ENCODE results near the gene ERAL1. TPM values are rescaled to one million over a fixed set of nuclear protein-coding genes. Genes with fewer than 3 reads are reported as not detected.

ERAL1 gene
- total RNA-seq, 1 donor from 2014 or later = 26.1 TPM

DNA sequence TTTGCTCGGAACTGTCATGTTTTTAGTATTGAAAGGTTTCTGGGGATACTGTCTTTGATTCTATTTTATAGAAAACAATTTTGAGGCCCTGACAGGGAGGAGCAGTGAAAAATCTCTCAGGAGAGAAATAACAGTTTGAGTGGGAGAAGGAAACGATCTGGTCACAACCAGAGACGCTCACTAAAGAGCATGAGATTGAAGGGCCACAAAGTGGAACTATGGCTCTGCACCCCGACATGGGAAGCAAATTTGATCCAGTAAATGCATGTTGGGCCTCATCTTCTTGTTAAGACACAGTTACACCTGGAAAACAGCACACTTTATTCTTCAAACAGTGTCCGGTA lies 492 bp downstream of the ERAL1 start:
- H3K27me3 ChIP-seq (ENCODE audit: low read depth) = no peaks in the 10 kb centered on the region
- no peaks in the 10 kb centered on the region for H3K9me3 ChIP-seq
- H3K36me3 ChIP-seq = peaks cover 43% of the 10 kb centered on the region
- TF ChIP-seq CTCF (IDR thresholded peaks at IDR 0.05) = no peak
- intact Hi-C loops (cut with DNase I) = no loop called here
- peaks cover 16% of the 10 kb centered on the region for H3K4me1 ChIP-seq
- DNase-seq = no peak
- peak overlapping the region; percentile 71 for H3K4me3 ChIP-seq
- ATAC-seq = no peak
- H3K27ac ChIP-seq = peak overlapping the region; percentile 77

DNA sequence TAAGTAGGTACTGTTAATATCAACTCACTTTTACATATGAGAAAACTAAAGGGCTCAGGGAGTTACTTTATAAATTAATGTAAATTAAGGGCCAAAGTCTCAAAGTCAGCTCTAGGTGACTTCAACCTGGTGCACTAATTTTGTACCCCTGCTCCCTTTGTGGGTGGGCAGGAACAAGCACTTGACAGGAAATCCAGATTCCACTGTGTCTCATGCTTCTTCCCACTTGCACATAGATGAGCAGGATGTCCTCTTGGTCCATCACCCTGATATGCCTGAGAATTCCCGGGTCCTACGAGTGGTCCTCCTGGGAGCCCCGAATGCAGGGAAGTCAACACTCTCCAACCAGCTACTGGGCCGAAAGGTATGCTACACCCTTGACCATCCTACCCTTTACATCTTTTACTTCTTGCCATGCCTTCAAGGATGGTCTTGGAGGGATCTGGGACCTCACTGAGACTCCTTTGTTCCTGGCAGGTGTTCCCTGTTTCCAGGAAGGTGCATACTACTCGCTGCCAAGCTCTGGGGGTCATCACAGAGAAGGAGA lies 1.3 kb downstream of the ERAL1 start:
- H3K9me3 ChIP-seq = no peaks in the 10 kb centered on the region
- H3K36me3 ChIP-seq = peaks cover 50% of the 10 kb centered on the region
- H3K27me3 ChIP-seq (ENCODE audit: low read depth) = no peaks in the 10 kb centered on the region
- H3K4me1 ChIP-seq = peaks cover 16% of the 10 kb centered on the region
- no peak for TF ChIP-seq CTCF (IDR thresholded peaks at IDR 0.05)
- ATAC-seq = no peak
- intact Hi-C loops (cut with DNase I) = no loop called here
- H3K4me3 ChIP-seq = no peak overlapping the region
- peak; percentile 3 for DNase-seq
- H3K27ac ChIP-seq = no peak overlapping the region

DNA sequence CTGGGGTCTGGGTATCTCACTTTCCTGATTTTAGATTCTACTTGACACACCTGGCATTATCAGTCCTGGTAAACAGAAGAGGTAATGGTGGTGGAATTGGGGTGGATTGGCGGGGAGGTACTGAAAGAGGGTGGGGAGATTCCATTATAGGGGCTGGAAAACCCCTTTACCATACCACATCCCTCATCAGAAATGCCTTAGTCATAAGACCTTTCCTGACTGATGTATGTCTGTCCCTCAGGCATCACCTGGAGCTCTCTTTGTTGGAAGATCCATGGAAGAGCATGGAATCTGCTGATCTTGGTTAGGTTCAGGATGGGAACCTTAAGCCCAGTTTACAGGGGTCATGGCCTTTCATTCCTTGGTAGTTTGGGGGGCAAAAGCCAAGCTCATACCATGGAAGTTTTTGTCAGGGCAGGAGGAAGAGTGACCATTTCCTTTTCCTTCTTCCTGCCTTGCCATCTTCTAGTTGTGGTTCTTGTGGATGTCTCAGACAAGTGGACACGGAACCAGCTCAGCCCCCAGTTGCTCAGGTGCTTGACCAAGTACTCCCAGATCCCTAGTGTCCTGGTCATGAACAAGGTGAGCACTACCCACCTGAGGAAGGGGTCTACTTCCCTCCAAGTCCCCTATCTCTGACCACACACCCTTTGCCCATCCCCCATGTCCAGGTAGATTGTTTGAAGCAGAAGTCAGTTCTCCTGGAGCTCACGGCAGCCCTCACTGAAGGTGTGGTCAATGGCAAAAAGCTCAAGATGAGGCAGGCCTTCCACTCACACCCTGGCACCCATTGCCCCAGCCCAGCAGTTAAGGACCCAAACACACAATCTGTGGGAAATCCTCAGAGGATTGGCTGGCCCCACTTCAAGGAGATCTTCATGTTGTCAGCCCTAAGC lies 3.3 kb downstream of the ERAL1 start:
- intact Hi-C loops (cut with DNase I) = no loop called here
- no peaks in the 10 kb centered on the region for H3K27me3 ChIP-seq (ENCODE audit: low read depth)
- TF ChIP-seq CTCF (IDR thresholded peaks at IDR 0.05) = no peak
- peaks cover 53% of the 10 kb centered on the region for H3K36me3 ChIP-seq
- no peak overlapping the region for H3K27ac ChIP-seq
- DNase-seq (peak; percentile 12), ATAC-seq (no peak)
- H3K9me3 ChIP-seq = no peaks in the 10 kb centered on the region
- H3K4me3 ChIP-seq = no peak overlapping the region
- H3K4me1 ChIP-seq = peaks cover 16% of the 10 kb centered on the region

DNA sequence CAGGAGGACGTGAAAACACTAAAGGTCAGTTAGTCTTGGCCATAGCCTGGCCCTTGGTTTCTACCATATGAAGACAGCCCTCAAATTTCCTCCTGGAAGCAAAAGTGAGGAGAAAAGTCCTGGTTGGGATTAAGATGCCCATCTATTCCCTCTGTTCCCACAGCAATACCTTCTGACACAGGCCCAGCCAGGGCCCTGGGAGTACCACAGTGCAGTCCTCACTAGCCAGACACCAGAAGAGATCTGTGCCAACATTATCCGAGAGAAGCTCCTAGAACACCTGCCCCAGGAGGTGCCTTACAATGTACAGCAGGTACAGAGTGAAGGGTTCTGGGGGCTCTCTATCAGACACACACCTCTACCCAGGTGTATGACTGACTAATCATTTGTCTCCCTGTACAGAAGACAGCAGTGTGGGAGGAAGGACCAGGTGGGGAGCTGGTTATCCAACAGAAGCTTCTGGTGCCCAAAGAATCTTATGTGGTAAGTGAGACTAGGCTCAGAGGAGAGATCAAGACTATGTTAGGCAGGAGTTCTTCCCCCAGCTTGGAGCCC lies 4.1 kb downstream of the ERAL1 start:
- H3K9me3 ChIP-seq = no peaks in the 10 kb centered on the region
- TF ChIP-seq CTCF (IDR thresholded peaks at IDR 0.05) = no peak
- peaks cover 16% of the 10 kb centered on the region for H3K4me1 ChIP-seq
- peaks cover 53% of the 10 kb centered on the region for H3K36me3 ChIP-seq
- DNase-seq (peak; percentile 3), ATAC-seq (no peak)
- no peaks in the 10 kb centered on the region for H3K27me3 ChIP-seq (ENCODE audit: low read depth)
- no peak overlapping the region for H3K27ac ChIP-seq
- intact Hi-C loops (cut with DNase I) = no loop called here
- H3K4me3 ChIP-seq = no peak overlapping the region

GRCh38 chr17:28860363-28860808 lies 5.6 kb downstream of the ERAL1 start:
- DNase-seq = no peak
- peaks cover 53% of the 10 kb centered on the region for H3K36me3 ChIP-seq

More at GRCh38 chr17:28860363-28860808, 5.6 kb downstream of the ERAL1 start:
- H3K4me1 ChIP-seq = peaks cover 7% of the 10 kb centered on the region
- H3K4me3 ChIP-seq = no peak overlapping the region
- H3K27ac ChIP-seq = no peak overlapping the region
- no peaks in the 10 kb centered on the region for H3K9me3 ChIP-seq
- ATAC-seq = no peak
- intact Hi-C loops (cut with DNase I) = no loop called here
- no peaks in the 10 kb centered on the region for H3K27me3 ChIP-seq (ENCODE audit: low read depth)
- no peak for TF ChIP-seq CTCF (IDR thresholded peaks at IDR 0.05)

Measured in lower lobe of right lung (tissue), 2 donors.